CD4-positive, alpha-beta T cell treated with Interleukin-2 at 100 ng/mL for 4 hours (primary cell): ENCODE results near the gene APP.

Experiments used
- DNase-seq: peaks from one replicate; pipeline ENCODE4 v3.0.0-alpha.2; 2020; ENCODE audit warnings: low spot score

The APP gene

GRCh38 chr21:25903607-25904006 is 267.0 kb downstream of the APP start:
- DNase-seq = no peak

DNA sequence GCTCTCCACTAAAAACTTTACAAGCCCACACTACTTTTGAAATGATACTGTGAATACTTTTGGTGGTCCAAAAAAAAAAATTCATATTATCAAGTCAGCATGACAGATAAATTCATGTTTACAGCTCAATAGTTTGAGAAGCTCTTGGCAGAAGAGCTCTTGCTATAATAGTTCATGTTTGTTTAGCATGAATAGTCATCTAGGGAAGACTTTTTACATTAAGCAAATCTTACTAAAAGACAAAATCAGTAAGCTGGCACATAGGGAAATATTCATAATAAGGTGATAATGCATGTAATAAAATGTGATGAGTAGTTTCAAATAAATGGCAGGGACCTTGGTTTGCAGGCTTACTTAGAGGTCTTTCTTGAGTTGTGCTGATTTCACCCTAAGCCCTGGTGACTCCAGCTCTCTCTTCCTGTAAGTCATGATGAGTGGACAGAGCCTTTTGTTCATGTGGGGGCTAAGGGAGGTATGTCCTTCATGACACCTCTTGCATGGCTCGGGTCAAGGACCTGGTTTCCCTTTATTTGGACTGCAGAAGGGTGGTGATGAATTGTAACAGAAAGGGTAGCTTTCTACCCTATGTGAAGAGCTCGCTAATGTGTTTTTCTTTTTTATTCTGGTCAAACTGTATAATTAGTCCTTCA is 269.1 kb downstream of the APP start:
- no peak for DNase-seq

- no peak for DNase-seq
Observed at GRCh38 chr21:25898671-25899070, 271.9 kb downstream of the APP start.

- no peak for DNase-seq
Observed at GRCh38 chr21:25897383-25897782, 273.2 kb downstream of the APP start.

- no peak for DNase-seq
Observed at GRCh38 chr21:25896501-25897056, 274.0 kb downstream of the APP start.

DNA sequence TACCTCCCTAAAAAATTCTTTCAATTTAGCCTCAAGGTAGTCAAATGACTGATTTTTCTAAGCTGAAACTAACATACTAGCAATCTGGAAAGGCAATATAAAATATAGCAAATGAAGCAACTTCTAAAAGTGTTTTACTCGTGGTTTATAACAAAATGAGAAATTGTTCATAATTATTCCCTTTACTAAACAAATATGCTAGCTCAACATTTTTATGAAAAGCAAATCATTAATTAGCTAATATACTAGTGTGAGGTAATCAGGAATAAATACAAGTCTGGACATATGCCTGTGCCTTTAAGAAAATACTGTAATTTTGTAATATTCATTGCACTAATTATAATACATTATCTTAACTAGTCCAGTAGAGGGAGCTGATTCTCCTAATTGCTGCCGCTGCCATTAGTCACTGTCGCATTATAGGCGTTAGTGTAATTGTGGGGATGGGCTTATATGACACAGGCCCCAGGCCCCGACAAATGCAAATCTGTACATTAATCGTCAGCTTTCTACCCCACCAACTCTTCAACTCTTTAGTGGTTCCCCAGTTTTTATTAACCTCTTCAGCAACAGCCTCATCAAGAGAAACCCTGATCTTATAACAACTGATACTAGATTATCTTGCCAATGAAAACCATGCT is 274.9 kb downstream of the APP start:
- DNase-seq = peak; percentile 26

GRCh38 chr21:25893191-25893590 is 277.4 kb downstream of the APP start:
- no peak for DNase-seq

- DNase-seq = no peak
Observed at GRCh38 chr21:25891596-25891995, 279.0 kb downstream of the APP start.

DNA sequence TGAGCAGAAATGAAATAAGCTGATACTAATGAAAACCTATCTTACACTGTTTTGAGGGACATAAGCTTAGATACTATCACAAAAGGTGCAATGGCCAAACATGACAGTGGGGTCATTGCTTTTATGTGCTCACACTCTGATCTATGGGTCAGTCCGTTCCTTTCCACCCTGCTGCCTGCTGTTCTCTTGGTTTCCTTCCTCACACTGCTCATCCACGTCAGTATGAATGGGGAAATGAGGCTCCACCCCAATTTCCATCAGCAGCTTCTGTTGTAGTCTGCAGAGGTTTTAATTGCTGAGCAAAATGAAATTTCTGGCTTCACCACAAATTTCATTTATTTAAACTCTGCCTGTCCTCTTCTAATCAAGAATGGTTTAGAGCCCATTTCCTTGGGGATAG is 280.6 kb downstream of the APP start:
- DNase-seq = no peak

DNA sequence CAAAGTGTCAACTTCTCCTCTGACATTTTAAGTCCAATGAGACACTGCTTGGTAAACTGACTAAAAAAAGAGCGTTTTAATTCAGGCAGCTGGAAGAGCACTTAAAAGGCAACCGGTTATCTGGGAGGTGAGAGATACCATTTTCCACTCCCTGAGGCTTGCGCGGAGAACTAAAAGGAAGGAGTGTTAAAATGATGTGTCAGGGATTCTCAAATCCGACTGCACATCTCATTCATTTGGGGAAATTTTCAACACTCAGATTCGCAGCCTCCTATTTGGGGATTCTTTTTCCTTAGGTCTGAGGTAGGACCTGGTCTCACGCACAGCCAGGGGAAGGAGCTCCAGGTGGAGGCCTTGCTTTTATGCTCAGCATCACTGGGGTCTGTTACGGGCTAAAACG is 281.9 kb downstream of the APP start:
- no peak for DNase-seq

DNA sequence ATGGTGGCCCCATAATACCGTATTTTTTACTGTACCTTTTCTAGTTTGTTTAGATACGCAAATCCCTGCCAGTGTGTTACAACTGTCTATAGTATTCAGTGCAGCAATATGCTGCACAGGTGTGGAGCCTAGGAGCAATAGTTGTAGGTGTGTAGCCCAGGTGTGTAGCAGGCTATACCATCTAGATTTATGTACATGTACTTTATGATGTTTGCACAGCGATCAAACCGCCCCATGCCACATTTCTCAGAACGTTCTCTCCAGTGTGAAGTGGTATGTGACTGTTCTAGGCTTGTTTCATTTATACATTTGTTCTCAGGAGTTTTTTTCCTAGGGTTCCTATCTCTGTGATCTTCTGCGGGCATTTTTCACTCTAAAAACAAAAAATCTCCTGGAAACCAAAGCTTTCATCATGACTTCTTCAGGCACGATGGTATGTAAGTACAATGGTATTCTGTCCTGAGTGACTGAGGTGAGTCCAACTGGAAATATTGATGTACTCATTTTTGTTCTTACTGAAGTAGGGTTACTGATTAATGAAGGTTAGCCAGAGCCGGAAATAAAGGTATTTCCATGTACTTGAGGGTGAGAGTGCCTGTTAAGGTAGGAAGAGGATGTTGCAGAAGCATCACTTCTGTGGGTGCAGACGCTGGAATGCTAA is 282.8 kb downstream of the APP start:
- no peak for DNase-seq

- DNase-seq = no peak
Observed at GRCh38 chr21:25887166-25887565, 283.4 kb downstream of the APP start.

GRCh38 chr21:25885880-25886279 is 284.7 kb downstream of the APP start:
- no peak for DNase-seq

DNA sequence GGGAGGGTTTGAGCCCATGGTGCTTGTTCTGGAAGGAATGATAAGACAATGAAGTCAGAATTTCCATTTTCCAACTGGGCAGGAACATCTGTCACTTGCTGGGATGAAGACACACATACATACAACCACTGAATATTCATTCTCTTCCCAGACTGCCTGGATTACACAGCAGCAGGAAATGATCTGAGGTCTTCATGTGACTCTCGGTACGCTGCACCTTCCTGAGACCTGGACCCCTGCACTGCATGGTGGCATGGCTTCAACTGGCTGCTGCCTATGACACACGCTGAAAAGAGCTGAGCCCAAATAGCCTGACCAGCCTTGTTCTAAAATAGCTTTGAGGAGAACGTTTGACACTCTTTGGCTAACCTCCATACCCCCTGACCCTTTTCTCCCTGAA is 285.2 kb downstream of the APP start:
- no peak for DNase-seq

DNA sequence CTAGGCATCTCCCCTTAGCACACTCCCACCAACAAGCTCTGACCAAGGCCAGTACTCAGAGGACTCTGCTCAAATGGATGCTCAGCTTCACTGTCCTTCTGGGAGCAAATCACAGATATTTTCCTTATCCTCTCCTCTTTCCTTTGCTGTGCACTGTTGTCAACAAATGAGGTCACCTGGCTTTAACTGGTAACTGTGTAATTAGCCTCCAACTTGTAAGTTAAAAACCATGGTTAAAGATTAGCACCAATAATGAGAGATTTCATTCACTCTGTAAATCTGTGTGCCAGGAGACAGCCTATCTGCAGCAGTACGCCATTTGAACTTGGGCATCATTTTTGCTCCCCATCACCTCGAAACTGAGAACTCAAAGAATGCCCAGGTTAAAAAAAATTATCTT is 286.3 kb downstream of the APP start:
- no peak for DNase-seq

DNA sequence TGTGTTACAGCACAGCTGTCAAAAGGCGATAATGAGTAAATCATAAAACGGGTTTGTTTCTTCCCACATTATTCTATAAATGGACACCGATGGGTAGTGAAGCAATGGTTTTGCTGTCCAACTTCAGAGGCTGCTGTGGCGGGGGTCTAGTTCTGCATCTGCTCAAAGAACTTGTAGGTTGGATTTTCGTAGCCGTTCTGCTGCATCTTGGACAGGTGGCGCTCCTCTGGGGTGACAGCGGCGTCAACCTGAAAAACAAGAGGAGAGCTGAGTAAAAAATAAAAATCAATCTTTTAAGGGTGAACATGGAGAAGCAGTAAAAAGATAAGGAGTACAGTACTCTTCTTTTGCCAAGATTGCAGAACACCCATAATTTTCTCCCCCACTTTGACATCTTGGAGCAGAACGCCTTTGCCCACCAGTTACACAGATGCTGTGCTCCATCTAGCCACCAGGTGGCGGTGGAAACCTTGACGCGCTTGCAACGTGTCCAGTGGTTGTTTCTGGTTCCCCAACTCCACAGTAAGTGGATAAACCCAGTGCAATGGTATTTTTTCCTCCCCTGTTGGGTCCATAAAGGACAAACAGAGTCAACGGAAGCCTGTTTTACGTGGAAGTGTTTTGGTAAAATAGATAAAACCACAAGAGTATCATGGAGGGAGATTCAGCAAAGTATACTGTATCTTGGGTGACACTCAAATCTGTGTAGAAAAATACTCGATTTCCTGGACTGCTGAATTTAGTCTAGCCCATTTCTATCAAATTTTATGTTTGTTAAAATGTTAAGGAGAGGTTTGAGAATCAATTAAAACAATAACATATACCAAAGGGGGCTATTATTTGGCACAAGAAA is 288.8 kb downstream of the APP start:
- peak; percentile 61 for DNase-seq

DNA sequence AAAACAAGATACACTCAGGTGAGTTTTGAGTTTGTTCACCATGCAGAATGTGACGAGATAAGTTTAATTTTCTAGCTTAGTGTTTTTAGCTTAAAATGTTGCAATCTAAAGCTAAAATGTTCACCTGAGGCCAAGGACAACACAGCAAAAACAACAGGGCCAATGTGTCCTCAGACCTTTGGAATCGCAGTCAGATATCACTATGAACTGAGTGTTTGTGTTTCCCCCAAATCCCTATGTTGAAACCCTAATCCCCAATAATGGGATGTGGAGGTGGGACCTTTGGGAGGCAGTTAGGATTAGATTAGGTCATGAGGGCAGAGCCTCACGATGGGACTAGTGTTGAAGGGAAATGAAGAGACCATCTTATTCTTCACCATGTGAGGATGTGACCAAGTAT is 291.4 kb downstream of the APP start:
- no peak for DNase-seq

DNA sequence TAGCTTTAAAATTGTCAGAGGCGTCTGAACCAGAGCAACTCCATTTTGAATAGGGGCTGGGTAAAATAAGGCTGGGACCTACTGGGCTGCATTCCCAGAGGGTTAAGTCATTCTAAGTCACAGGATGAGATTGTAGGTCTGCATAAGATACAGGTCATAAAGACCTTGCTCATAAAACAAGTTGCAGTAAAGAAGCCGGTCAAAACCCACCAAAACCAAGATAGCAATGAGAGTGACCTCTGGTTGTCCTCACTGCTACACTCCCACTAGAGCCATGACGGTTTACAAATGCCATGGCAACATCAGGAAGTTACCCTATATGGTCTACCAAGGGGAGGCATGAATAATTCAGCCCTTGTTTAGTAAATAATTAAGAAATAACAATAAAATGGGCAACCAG is 292.2 kb downstream of the APP start:
- DNase-seq = no peak

GRCh38 chr21:25872271-25872670 is 298.3 kb downstream of the APP start:
- no peak for DNase-seq

GRCh38 chr21:25871566-25871965 is 299.0 kb downstream of the APP start:
- DNase-seq = no peak

GRCh38 chr21:25870084-25870483 is 300.5 kb downstream of the APP start:
- DNase-seq = no peak

GRCh38 chr21:25867061-25867460 is 303.5 kb downstream of the APP start:
- no peak for DNase-seq
